Sigmoid colon (tissue), 4 donors: ENCODE data around the gene BMERB1.

ENCODE experiments used
- CTCF ChIP-seq, 4 experiments: fragments of 450-650 bp in 3 of 4; fragments of 200-600 bp in 1 of 4; IDR thresholded peaks; one replicate each; pipeline ENCODE4 v1.5.1; 2016 to 2019; ENCODE audit warnings: antibody characterized with exemption in 4 of 4, mild to moderate bottlenecking in 3 of 4, moderate library complexity in 2 of 4
- EP300 ChIP-seq, 4 donors: sonication (generic); formaldehyde crosslinking; IDR thresholded peaks; one replicate each; pipeline ENCODE4 v1.6.1; 2017; ENCODE audit warnings: antibody characterized with exemption in 4 of 4
- POLR2A ChIP-seq, 2 donors: fragments of 450-650 bp; IDR thresholded peaks; one replicate each; pipeline ENCODE4 v1.6.1; 2016; ENCODE audit warnings: antibody characterized with exemption in 2 of 2, mild to moderate bottlenecking in 2 of 2, moderate library complexity in 2 of 2
- POLR2AphosphoS5 ChIP-seq, 4 donors: sonication (generic); formaldehyde crosslinking; IDR thresholded peaks; one replicate each; pipeline ENCODE4 v1.6.1; 2017; ENCODE audit warnings: antibody characterized with exemption in 4 of 4

- TF ChIP-seq CTCF (IDR thresholded peaks at IDR 0.05) (no peak), POLR2A (IDR thresholded peaks at IDR 0.05) (no peak), POLR2AphosphoS5 (IDR thresholded peaks at IDR 0.05) (no peak), EP300 (IDR thresholded peaks at IDR 0.05) (no peak)
Measured at GRCh38 chr16:15538507-15538906, 104.1 kb downstream of the BMERB1 start.
